ENCODE data around the gene MS4A12.

The MS4A12 gene

DNA sequence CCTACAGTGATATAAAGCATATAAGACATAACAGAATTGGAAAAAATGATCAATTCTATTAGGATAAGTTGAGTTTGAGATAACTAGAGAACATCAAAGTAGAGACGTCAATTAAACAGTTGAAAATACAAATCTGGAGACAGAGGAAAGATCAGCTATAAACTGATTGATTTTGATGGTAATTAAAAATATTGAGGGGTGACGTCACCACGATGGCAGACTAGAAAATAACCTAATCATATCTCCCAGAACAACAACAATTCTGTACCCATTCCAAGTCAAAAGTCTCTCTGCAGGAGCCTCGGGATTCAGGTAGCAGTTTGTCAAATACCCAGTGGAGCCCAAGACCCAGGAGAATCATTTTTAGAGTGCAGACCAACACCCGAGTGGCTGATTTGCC is 51.5 kb downstream of the MS4A12 start:
- TF ChIP-seq ZNF274 (IDR thresholded peaks at IDR 0.05; ENCODE audit: low read depth, low read length), result no peak
- no peak overlapping the region for H3K4me3 ChIP-seq (ENCODE audit: low read length)
